Lung microvascular endothelial cell (primary cell): ENCODE data around the gene FAM174B. TPM values are rescaled to one million over a fixed set of nuclear protein-coding genes. Genes with fewer than 3 reads are reported as not detected.

Experiments used
- DNase-seq, 2 donors: peaks; one replicate each; pipeline versions ENCODE4 v3.0.0 to v3.0.0-alpha.2; 2010; ENCODE audit warnings: low read depth in 2 of 2
- total RNA-seq: library from RNA; depleted of rRNA; stranded (reverse); fragments of >200 nt; gene quantifications from 2 replicates; pipeline ENCODE4 v1.2.1, GENCODE V29; 2014

FAM174B gene
- total RNA-seq, 1 donor from 2014 or later = 92.3 TPM

- DNase-seq = peak in 1 of 2 donors; percentile 79
Observed at GRCh38 chr15:92665100-92665555, 9.6 kb upstream of the FAM174B start.

- no peak for DNase-seq
Observed at GRCh38 chr15:92664178-92664900, 8.8 kb upstream of the FAM174B start.

GRCh38 chr15:92663250-92663951, 7.8 kb upstream of the FAM174B start:
- no peak for DNase-seq

- no peak for DNase-seq
Observed at GRCh38 chr15:92662762-92663161, 7.2 kb upstream of the FAM174B start.

- no peak for DNase-seq
Observed at GRCh38 chr15:92661956-92662355, 6.4 kb upstream of the FAM174B start.

GRCh38 chr15:92661069-92661468, 5.5 kb upstream of the FAM174B start:
- DNase-seq = no peak

GRCh38 chr15:92657486-92657885, 1.9 kb upstream of the FAM174B start:
- no peak for DNase-seq

- no peak for DNase-seq
Observed at GRCh38 chr15:92656089-92656488, 514 bp upstream of the FAM174B start.

- peak in 1 of 2 donors; percentile 39 for DNase-seq
Observed at GRCh38 chr15:92654662-92655061, 913 bp downstream of the FAM174B start.

GRCh38 chr15:92653836-92654539, 1.6 kb downstream of the FAM174B start:
- DNase-seq = peak in 1 of 2 donors; percentile 93

- DNase-seq = no peak
Observed at GRCh38 chr15:92653366-92653765, 2.2 kb downstream of the FAM174B start.

GRCh38 chr15:92652576-92652966, 3.0 kb downstream of the FAM174B start:
- no peak for DNase-seq

- no peak for DNase-seq
Observed at GRCh38 chr15:92651877-92652575, 3.5 kb downstream of the FAM174B start.

GRCh38 chr15:92650966-92651365, 4.6 kb downstream of the FAM174B start:
- DNase-seq = no peak

- DNase-seq = no peak
Observed at GRCh38 chr15:92650256-92650655, 5.3 kb downstream of the FAM174B start.

- DNase-seq = no peak
Observed at GRCh38 chr15:92648190-92648875, 7.2 kb downstream of the FAM174B start.

- DNase-seq = no peak
Observed at GRCh38 chr15:92647467-92648163, 8.0 kb downstream of the FAM174B start.

GRCh38 chr15:92646216-92646615, 9.4 kb downstream of the FAM174B start:
- no peak for DNase-seq

- DNase-seq = no peak
Observed at GRCh38 chr15:92645731-92646130, 9.8 kb downstream of the FAM174B start.

GRCh38 chr15:92645051-92645631, 10.4 kb downstream of the FAM174B start:
- DNase-seq = peak in 1 of 2 donors; percentile 50
